HG03280 (cell line): ENCODE measurements around the gene TTLL8.
A peak's percentile ranks its signal among the peaks of the same experiment; 100 is the strongest.
"Not testable (repeated sequence)": the region's sequence is repeated elsewhere in the genome, so short reads cannot be mapped to it uniquely, and the experiment has no call there.

Experiments used
- ATAC-seq: cut with Tn5 transposase; IDR thresholded peaks from one replicate; pipeline ENCODE4 v1.9.1; 2021; ENCODE audit warnings: mild to moderate bottlenecking, moderate library complexity; ENCODE audit not compliant: unreplicated experiment

TTLL8 gene

GRCh38 chr22:49992921-49993648 lies 65.0 kb downstream of the TTLL8 start:
- ATAC-seq = no peak

- no peak for ATAC-seq
Measured at GRCh38 chr22:49991907-49992533, 66.1 kb downstream of the TTLL8 start.

- no peak for ATAC-seq
Measured at GRCh38 chr22:49991167-49991566, 66.9 kb downstream of the TTLL8 start.

DNA sequence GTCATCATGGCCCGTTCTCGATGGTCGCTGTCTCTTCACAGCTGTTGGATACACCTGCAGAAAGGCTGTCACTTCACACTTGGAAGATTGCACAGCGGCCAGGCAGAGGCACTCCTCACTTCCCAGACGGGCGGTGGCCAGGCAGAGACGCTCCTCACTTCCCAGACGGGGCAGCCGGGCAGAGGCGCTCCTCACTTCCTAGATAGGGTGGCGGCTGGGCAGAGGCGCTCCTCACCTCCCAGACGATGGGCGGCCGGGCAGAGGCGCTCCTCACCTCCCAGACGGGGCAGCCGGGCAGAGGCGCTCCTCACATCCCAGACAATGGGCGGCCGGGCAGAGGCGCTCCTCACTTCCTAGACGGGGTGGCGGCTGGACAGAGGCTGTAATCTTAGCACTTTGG lies 68.3 kb downstream of the TTLL8 start:
- not testable (repeated sequence) for ATAC-seq

DNA sequence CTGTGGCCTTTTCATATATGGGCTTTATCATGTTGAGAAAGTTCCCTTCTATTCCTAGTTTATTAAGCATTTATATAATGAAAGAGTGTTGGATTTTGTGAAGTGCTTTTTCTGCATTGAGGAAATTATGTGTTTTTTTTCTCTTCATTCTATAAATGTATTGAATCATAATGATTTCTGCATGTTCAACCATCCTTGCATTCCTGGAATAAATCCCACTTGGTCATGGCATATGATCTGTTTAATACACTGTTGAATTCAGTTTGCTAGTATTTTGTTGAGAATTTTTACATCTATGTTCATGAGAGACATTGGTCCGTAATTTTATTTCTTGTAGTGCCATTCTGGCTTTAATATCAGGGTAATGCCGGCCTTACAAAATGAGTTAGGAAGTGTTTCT lies 71.8 kb downstream of the TTLL8 start:
- no peak for ATAC-seq

- ATAC-seq = no peak
Measured at GRCh38 chr22:49983148-49984042, 74.7 kb downstream of the TTLL8 start.

DNA sequence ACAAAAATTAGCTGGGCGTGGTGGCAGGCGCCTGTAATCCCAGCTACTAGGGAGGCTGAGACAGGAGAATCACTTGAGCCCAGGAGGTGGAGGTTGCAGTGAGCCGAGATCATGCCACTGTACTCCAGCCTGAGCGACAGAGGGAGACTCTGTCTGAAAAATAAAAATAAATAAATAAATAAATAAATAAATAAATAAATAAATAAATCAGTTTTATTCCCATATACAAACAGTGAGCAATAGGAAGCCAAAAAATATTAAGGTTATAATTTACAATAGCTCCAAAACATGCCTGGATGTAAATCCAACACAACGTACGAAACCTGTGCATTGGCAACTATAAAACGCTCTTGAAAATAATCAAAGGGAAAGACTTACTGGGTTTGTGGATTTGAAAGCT lies 76.3 kb downstream of the TTLL8 start:
- ATAC-seq = not testable (repeated sequence)

GRCh38 chr22:49979587-49980264 lies 78.4 kb downstream of the TTLL8 start:
- no peak for ATAC-seq

GRCh38 chr22:49977578-49977977 lies 80.5 kb downstream of the TTLL8 start:
- no peak for ATAC-seq

DNA sequence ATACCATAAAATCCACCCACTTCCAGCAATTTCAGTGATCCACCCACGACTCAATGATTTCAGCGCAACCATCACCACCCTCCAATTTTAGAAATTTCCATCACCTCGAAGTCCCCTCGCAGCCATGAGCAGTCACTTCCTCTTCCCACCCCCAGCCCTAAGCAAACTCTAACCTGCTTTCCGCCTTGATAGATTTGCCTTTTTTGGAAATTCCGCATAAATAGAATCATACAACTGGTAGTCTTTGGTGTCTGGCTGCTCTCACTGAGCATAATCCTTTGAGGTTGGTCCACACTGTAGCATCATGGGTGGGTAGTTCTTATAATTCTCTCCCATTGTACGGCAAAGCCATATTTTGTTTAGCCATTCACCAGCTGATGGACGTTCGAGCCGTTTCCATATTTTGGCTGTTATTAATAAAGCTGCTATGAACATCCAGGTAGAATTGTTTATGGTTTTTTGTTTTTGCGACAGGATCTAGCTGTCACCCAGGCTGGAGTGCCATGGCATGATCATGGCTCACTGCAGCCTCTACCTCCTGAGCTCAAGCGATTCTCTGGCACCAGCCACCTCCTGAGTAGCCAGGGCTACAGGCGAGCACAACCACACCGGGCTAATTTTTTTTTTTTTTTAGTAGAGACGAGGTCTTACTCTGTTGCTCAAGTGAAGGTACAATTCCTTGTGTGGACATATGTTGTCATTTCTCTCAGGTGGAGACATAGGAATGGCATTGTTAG lies 81.5 kb downstream of the TTLL8 start:
- ATAC-seq = no peak

DNA sequence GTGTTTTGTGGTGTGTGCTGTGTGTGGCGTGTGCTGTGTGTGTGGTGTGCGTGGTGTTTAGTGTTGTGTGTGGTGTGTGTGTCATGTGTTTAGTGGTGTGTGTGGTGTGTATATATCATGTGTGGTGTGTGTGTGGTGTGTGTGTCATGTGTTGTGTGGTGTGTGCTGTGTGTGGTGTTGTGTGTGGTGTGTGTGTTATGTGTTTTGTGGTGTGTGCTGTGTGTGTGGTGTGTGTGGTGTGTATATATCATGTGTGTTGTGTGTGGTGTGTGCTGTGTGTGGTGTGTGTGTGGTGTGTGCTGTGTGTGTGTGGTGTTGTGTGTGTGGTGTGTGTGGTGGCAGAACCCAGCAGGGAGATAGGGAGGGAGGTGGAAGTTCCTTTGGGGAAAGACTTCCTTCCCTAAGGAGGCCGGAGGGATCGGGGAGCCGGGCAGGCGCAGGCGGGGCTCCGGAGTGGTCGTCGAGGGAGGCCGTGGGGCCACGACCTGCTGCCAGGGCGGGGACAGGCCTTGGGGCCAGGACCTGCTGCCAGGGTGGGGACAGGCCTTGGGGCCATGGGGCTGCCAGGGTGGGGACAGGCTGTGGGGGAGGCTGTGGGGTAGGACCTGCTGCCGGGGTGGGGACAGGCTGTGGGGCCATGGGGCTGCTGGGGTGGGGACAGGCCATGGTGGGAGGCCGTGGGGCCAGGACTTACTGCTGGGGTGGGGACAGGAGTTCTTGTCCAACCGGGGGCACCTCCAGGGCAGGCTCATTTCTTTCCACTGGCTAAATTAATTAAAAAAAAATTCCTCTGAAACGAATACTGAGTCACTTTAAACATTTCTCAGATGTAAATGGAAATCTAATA lies 82.3 kb downstream of the TTLL8 start:
- no peak for ATAC-seq

- no peak for ATAC-seq
Measured at GRCh38 chr22:49973018-49973961, 84.8 kb downstream of the TTLL8 start.

GRCh38 chr22:49972163-49973017 lies 85.7 kb downstream of the TTLL8 start:
- no peak for ATAC-seq

DNA sequence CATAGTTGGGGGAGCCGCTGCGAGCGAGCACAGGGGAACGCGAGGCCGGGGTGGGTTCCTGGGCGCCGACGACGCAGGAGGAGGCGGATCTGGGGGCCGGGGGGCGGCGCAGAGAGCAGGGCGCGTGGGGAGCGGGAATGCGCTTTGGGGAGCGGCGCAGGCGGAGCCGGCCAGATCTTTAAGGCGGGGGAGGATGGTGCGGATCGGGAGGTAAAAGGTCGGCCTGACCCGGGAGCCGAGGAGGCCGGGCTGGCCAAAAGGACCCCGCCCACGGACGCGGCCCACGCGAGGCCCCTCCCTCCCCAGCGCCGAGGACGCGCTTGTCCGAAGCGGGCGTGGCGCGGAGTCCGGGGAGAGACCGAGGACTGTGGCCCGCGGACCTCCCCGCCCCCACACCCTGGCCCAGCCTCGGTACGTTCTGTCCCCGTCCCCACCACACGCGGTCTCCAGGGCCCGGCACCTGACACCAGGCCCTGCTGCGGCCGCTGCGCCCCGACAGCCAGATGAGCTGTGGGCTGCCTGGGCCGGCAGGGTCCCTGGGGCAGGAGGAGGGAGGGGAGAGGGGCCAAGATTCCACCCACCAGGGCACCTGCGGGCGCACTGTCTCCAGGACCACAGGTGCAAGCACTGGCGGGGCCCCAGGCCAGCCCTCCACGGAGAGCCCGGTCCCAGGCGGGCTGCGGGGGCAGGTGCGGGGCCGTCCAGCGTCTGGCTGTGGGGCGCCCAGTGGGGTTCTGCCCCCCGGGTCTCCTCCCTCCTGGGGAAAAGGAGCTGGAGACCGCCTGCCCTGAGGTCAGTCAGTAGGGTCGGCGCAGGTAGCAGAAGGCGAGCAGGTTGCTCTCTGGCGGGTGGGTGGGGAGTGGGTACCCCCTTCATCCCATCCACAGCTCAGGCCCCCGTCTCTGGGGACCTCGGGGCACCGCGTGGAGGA lies 86.6 kb downstream of the TTLL8 start:
- peak; percentile 27 for ATAC-seq

DNA sequence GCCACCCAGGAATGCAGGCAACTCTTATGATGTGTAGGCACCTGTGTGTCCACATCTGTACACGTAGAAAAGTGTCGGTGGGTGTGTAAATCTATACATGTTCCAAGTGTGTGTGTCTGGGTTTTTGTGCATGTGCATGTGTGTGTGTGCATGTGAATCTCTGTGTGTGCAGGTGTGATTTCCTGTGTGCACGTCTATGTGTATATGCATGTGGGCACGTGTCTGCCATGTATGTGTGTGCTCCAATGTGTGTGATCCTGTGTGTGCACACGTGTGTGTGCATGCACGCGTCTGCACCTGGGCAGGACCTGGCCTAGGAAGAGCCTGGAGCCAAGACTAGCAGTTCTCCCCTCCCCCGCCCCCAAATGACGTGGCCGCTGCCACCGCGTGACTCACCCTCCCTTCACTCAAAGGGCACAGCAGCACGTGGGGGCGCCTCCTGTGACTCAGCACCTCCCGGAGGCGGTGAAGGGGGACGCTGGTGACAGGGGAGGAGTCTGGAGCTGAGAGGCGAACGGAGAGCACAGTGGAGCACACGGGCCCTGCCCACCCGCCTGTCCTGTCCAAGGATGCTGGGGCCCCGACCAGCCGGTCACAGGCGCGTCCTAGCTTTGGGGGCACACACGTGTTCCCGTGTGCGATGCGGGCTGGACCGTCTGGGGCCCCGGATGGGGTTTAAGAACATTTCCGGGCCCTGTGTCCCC lies 87.4 kb downstream of the TTLL8 start:
- ATAC-seq = peak; percentile 69
